ENCODE measurements around the gene IL17B. TPM values are rescaled to one million over a fixed set of nuclear protein-coding genes. Genes with fewer than 3 reads are reported as not detected.

Gene IL17B
- total RNA-seq, 1 donor from 2014 or later, result 0.46 TPM

DNA sequence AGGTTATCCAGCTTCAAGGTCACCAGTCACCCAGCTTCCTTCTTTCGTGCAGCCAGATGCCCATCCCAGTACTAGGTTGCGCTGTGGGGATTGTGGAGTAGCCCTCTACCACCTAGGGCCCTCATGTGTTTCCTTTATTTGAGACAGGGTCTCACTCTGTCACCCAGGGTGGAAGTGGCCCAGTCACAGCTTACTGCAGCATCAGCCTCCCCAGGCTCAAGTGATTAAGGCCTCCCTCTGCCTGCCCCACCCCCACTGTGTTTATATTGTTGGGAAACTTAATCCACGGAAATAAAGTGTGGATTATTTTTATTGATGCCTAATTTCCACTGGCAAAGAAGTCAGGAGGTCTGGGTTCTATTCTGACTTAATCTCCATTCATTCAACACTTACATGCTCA, 4.3 kb downstream of the IL17B start:
- DNase-seq (ENCODE audit: extremely low spot score, unreplicated experiment), result no peak
- Mint-ChIP-seq H3K9me3 (no peaks in the 10 kb centered on the region), H3K36me3 (no peaks in the 10 kb centered on the region), H3K4me1 (ENCODE audit: unreplicated experiment) (peaks cover 17% of the 10 kb centered on the region), H3K4me3 (no peak overlapping the region), H3K27ac (no peak overlapping the region), H3K27me3 (peaks cover 3% of the 10 kb centered on the region)
- TF ChIP-seq, protein P1, sequence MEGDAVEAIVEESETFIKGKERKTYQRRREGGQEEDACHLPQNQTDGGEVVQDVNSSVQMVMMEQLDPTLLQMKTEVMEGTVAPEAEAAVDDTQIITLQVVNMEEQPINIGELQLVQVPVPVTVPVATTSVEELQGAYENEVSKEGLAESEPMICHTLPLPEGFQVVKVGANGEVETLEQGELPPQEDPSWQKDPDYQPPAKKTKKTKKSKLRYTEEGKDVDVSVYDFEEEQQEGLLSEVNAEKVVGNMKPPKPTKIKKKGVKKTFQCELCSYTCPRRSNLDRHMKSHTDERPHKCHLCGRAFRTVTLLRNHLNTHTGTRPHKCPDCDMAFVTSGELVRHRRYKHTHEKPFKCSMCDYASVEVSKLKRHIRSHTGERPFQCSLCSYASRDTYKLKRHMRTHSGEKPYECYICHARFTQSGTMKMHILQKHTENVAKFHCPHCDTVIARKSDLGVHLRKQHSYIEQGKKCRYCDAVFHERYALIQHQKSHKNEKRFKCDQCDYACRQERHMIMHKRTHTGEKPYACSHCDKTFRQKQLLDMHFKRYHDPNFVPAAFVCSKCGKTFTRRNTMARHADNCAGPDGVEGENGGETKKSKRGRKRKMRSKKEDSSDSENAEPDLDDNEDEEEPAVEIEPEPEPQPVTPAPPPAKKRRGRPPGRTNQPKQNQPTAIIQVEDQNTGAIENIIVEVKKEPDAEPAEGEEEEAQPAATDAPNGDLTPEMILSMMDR (conservative IDR thresholded peaks at IDR 0.05), result no peak

GRCh38 chr5:149374303-149374702, 4.8 kb downstream of the IL17B start:
- no peak overlapping the region for H3K27ac Mint-ChIP-seq
- peaks cover 17% of the 10 kb centered on the region for H3K4me1 Mint-ChIP-seq (ENCODE audit: unreplicated experiment)
- no peak overlapping the region for H3K4me3 Mint-ChIP-seq
- TF ChIP-seq, protein P1 (conservative IDR thresholded peaks at IDR 0.05), result no peak
- H3K27me3 Mint-ChIP-seq, result peaks cover 3% of the 10 kb centered on the region
- no peaks in the 10 kb centered on the region for H3K36me3 Mint-ChIP-seq
- DNase-seq (ENCODE audit: extremely low spot score, unreplicated experiment), result no peak
- no peaks in the 10 kb centered on the region for H3K9me3 Mint-ChIP-seq

- H3K4me1 Mint-ChIP-seq (ENCODE audit: unreplicated experiment), result peaks cover 5% of the 10 kb centered on the region
- peaks cover 3% of the 10 kb centered on the region for H3K27me3 Mint-ChIP-seq
- H3K27ac Mint-ChIP-seq, result no peak overlapping the region
- no peaks in the 10 kb centered on the region for H3K36me3 Mint-ChIP-seq
- DNase-seq (ENCODE audit: extremely low spot score, unreplicated experiment), result no peak
- H3K4me3 Mint-ChIP-seq, result no peak overlapping the region
- TF ChIP-seq, protein P1 (conservative IDR thresholded peaks at IDR 0.05), result no peak
- no peaks in the 10 kb centered on the region for H3K9me3 Mint-ChIP-seq
These were observed 6.2 kb downstream of the IL17B start for GRCh38 chr5:149372932-149373331.

GRCh38 chr5:149372076-149372795, 6.9 kb downstream of the IL17B start:
- H3K4me3 Mint-ChIP-seq, result no peak overlapping the region
- no peak overlapping the region for H3K27ac Mint-ChIP-seq
- DNase-seq (ENCODE audit: extremely low spot score, unreplicated experiment), result no peak
- peaks cover 10% of the 10 kb centered on the region for H3K4me1 Mint-ChIP-seq (ENCODE audit: unreplicated experiment)
- H3K27me3 Mint-ChIP-seq, result peaks cover 3% of the 10 kb centered on the region
- TF ChIP-seq, protein P1 (conservative IDR thresholded peaks at IDR 0.05), result no peak
- no peaks in the 10 kb centered on the region for H3K9me3 Mint-ChIP-seq
- H3K36me3 Mint-ChIP-seq, result no peaks in the 10 kb centered on the region

DNA sequence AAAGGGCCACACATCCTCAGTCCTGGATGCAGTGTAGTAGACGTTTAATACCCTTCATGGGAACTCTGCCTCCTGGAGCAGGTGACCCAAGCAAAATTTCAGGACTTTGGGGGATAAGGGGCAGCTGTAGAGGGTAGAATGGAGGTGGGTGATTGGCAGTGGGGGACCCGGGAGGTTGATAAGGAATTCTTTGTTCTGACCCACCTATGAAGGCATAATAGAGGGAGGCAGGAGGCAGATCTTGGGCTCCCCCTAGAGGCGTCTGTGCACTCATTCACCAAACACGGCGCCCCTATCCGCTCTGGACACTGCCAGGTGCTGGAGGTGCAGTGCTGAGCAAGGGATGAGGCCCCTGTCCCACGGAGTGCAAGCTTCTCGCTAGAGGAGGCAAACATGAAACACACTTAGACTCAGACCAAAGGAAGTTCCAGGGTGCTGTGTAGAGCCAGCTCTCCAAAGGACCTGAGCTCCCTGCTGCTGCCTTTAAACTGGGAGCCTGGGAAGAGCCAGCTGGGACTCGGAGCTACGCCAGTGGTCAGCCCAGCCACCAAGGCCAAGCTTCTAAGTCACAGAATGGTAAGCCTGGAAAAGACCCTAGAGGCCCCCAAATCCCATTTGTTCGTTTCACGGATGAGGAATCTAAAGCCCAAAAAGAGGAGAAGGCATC, 7.7 kb downstream of the IL17B start:
- no peak for DNase-seq (ENCODE audit: extremely low spot score, unreplicated experiment)
- Mint-ChIP-seq H3K27ac (no peak overlapping the region), H3K9me3 (no peaks in the 10 kb centered on the region), H3K36me3 (no peaks in the 10 kb centered on the region), H3K4me3 (no peak overlapping the region), H3K27me3 (peaks cover 3% of the 10 kb centered on the region), H3K4me1 (ENCODE audit: unreplicated experiment) (peaks cover 14% of the 10 kb centered on the region)
- TF ChIP-seq, protein P1 (conservative IDR thresholded peaks at IDR 0.05), result peak; percentile 79

Data from type B pancreatic cell (in vitro differentiated cells).